Mucosa of rectum (tissue), 2 donors: Measurements from ENCODE around the gene HES2.
"Not testable (repeated sequence)": the region's sequence is repeated elsewhere in the genome, so short reads cannot be mapped to it uniquely, and the experiment has no call there.

Experiments
- H3K27ac ChIP-seq, 2 donors: one replicate each; pipeline ENCODE4 v1.7.0; 2013; ENCODE audit warnings: inconsistent platforms in 2 of 2, low read depth in 2 of 2, low read length in 2 of 2
- H3K27me3 ChIP-seq, 2 donors: one replicate each; pipeline ENCODE4 v1.7.0; 2013; ENCODE audit warnings: low read length in 2 of 2; ENCODE audit not compliant: control insufficient read depth in 2 of 2, insufficient read depth in 2 of 2
- H3K36me3 ChIP-seq, 2 donors: one replicate each; pipeline ENCODE4 v1.7.0; 2013; ENCODE audit warnings: low read length in 2 of 2; ENCODE audit not compliant: control insufficient read depth in 2 of 2, insufficient read depth in 2 of 2
- H3K4me1 ChIP-seq, 2 donors: one replicate each; pipeline ENCODE4 v1.7.0; 2013; ENCODE audit warnings: low read length in 2 of 2, mild to moderate bottlenecking in 1 of 2; ENCODE audit not compliant: control insufficient read depth in 2 of 2, insufficient read depth in 2 of 2
- H3K4me3 ChIP-seq, 2 donors: one replicate each; pipeline ENCODE4 v1.7.0; 2013; ENCODE audit warnings: low read length in 2 of 2
- H3K9ac ChIP-seq, 2 donors: one replicate each; pipeline ENCODE4 v1.7.0; 2013; ENCODE audit warnings: low read length in 2 of 2, low read depth in 1 of 2, mild to moderate bottlenecking in 1 of 2
- H3K9me3 ChIP-seq, 2 donors: one replicate each; pipeline ENCODE4 v1.7.0; 2013; ENCODE audit warnings: low read length in 2 of 2; ENCODE audit not compliant: control insufficient read depth in 2 of 2
- donor health status: healthy.
- donor health status: Normal muscosa, but diverticular disease.

HES2 gene

DNA sequence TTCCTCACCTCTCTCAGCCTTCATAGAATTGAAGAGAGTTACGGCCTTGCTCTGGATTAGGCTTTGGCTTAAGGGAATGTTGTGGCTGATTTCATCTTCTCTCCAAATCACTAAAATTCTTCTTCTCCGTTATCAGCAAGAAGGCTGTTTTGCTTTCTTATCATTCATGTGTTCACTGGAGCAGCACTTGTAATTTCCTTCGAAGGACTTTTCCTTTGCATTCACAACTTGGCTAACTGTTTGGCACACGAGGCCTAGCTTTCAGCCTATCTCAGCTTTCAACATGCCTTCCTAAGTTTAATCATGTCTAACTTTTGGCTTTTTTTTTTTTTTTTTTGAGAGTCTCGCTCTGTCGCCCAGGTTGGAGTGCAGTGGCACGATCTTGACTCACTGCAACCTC is 47.5 kb downstream of the HES2 start:
- not testable (repeated sequence) for H3K4me3 ChIP-seq, H3K9ac ChIP-seq, H3K36me3 ChIP-seq, H3K27ac ChIP-seq, H3K9me3 ChIP-seq, H3K4me1 ChIP-seq, H3K27me3 ChIP-seq

DNA sequence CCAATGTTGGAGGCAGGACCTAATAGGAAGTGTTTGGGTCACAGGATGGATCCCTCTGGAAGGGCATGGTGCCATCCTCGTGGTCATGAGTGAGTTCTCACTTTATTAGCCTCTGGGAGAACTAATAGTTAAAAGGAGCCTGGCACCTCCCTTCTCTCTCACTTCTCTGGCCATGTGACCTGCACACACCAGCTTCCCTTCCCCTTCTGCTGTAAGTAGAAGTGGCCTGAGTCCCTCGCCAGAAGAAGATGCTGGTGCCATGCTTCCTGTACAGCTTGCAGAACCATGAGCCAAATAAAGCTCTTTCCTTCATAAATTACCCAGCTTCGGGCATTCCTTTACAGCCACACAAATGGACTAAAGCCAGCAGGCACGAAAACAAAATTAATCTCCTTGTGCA is 49.7 kb downstream of the HES2 start:
- Histone ChIP-seq H3K4me1 (peaks cover 2 to 8% of the 10 kb centered on the region in 2 donors), H3K27ac (no peak overlapping the region), H3K9ac (no peak overlapping the region), H3K4me3 (no peak overlapping the region), H3K9me3 (no peaks in the 10 kb centered on the region), H3K36me3 (no peaks in the 10 kb centered on the region), H3K27me3 (no peaks in the 10 kb centered on the region)

DNA sequence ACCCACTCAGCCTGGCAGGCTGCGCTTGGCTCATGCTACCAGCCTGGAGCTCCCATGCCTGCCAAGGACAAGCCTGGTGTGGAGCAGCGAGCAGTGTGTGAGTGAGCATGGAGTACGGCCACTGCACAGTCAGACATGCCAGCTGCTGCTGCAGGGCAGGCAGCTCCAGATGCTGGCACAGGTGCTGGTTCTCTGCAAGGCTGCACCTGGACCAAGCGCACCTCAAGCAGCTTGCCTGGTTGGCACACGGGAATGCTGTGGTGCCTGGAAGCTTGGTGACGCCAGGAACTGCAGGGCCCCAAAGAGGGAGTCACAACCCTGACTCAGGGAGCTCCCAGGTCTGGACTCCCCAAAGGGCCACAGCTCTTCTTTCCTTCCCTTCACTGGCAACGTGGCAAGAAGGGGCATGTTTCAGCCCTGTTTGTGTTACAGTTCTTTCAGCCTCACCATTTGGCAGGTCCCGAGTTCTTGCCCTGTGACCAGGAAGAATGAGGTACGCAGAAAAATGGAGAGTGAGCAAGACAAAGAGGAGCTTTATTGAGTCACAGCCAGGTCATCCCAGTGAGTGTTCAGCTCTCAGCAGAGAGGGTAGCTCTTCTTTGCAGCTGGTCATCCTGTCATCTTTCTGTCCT is 52.2 kb downstream of the HES2 start:
- Histone ChIP-seq H3K27me3 (no peaks in the 10 kb centered on the region), H3K9me3 (no peaks in the 10 kb centered on the region), H3K4me3 (no peak overlapping the region), H3K9ac (no peak overlapping the region), H3K36me3 (no peaks in the 10 kb centered on the region), H3K27ac (no peak overlapping the region), H3K4me1 (peaks cover under 1 to 3% of the 10 kb centered on the region in 2 donors)

DNA sequence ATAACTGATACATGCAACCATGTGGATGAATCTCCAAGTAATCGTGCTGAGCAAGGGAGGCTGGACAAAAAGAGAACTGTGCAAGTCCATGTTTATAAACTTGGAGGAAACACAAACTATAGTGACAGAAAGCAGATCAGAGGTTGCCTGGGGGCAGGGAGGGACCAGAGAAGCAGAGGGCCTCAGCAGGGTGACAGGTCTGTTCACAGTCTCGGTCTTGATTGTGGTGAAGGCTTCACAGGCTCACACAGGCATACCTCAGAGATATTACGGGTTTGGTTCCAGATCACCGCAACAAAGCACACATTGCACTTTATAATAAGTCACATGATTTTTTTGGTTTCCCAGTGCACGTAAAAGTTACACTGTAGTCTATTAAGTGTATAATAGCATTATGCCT is 54.7 kb downstream of the HES2 start:
- Histone ChIP-seq H3K36me3 (no peaks in the 10 kb centered on the region), H3K9me3 (no peaks in the 10 kb centered on the region), H3K4me1 (peaks cover 22 to 25% of the 10 kb centered on the region in 2 donors), H3K27me3 (no peaks in the 10 kb centered on the region), H3K4me3 (no peak overlapping the region), H3K27ac (no peak overlapping the region), H3K9ac (no peak overlapping the region)

DNA sequence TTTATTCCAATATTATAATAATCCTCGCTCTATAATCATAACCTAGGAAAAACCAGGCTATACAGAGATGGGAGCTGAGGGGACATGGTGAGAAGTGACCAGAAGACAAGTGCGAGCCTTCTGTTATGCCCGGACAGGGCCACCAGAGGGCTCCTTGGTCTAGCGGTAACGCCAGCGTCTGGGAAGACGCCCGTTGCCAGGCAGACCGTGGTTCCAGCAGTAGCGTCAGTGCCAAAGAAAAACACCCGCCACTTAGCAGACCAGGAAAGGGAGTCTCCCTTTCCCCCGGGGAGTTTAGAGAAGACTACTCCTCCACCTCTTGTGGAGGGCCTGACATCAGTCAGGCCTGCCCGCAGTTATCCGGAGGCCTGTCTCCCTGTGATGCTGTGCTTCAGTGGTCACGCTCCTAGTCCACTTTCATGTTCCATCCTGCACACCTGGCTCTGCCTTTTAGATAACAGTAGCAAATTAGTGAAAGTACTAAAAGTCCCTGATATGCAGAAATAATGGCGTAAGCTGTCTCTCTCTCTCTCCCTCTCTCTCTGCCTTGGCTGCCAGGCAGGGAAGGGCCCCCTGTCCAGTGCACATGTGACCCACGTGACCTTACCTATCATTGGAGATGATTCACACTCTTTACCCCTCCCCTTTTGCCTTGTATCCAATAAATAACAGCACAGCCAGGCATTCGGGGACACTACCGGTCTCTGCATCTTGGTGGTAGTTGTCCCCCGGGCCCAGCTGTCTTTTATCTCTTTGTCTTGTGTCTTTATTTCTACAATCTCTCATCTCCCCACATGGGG is 56.4 kb downstream of the HES2 start:
- not testable (repeated sequence) for H3K9ac ChIP-seq, H3K27ac ChIP-seq, H3K4me3 ChIP-seq, H3K36me3 ChIP-seq, H3K27me3 ChIP-seq, H3K9me3 ChIP-seq
- H3K4me1 ChIP-seq, result peaks cover 40 to 42% of the 10 kb centered on the region in 2 donors
